Activated CD4-positive, alpha-beta T cell treated with anti-CD3 and anti-CD28 coated beads, Interleukin-10, Interleukin-2, amounts not matched to agents 100 ng/mL and 50 ng/mL, durations not matched to agents 16 hours and 8 hours (primary cell): Measurements from ENCODE around the gene CDKN2B-AS1.

Experiments used
- DNase-seq: peaks from one replicate; pipeline ENCODE4 v3.0.0-alpha.2; 2020

CDKN2B-AS1 gene

GRCh38 chr9:22008384-22008716 is 13.8 kb downstream of the CDKN2B-AS1 start:
- DNase-seq = no peak

GRCh38 chr9:22008717-22009505 is 14.3 kb downstream of the CDKN2B-AS1 start, which contains the start of gene CDKN2B:
Gene CDKN2B, minus strand, starts transcription at chr9:22009305. Its CDS starts 352 bp downstream, at chr9:22008953.
- DNase-seq = peak; percentile 87

DNA sequence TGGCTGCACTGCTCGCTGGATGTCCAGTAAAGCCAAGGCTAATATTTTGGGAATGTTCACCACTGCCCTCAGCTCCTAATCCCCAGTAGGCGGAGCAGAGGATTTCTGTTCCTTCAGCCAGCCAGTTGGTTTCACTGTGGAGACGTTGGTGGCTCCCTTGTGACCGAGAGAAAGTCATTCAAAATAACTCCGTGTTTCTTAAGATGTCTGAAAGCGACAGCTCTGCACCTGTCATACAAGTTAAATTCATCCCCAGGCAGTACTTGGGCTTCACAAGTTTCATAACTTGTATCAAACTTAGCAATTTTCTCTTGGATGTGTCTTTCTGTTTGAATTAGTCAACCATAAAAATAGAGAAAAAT is 14.9 kb downstream of the CDKN2B-AS1 start:
- no peak for DNase-seq

- no peak for DNase-seq
These were observed 16.5 kb downstream of the CDKN2B-AS1 start for GRCh38 chr9:22010866-22011625.

DNA sequence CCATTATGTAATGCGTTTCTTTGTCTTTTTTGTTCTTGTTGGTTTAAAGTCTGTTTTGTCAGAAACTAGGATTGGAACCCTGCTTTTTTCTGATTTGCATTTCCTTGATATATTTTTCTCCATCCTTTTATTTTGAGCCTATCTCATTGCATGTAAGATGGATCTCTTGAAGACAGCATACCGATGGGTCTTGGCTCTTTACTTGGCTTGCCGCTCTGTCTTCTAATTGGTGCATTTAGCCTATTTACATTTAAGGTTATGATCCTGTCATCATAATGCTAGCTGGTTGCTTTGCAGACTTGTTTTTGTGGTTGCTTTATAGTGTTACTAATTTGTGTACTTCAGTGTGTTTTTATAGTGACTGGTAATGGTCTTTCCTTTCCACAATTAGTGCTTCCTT is 27.8 kb downstream of the CDKN2B-AS1 start:
- no peak for DNase-seq

- DNase-seq = no peak
These were observed 32.1 kb downstream of the CDKN2B-AS1 start for GRCh38 chr9:22026696-22027095.

GRCh38 chr9:22028394-22028793 is 33.8 kb downstream of the CDKN2B-AS1 start:
- DNase-seq = peak; percentile 26

DNA sequence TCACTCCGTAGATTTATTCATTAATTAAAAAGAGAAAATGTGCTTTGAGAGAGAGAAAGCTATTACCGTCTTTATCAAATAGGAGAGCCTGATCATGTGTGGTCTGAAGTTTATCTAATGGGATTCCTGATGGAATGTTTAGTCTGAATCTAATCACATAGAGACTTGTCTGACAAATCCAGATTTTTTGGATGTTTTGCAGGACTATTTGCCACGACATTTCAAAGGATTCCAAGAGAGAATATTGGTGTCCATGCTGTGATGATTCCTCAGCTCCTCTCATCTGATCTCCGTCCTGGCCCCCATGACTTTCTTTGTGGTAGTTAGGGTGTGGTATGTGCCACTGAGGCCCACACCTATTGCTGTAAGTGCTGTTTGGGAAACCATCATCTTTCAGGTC is 34.6 kb downstream of the CDKN2B-AS1 start:
- no peak for DNase-seq

DNA sequence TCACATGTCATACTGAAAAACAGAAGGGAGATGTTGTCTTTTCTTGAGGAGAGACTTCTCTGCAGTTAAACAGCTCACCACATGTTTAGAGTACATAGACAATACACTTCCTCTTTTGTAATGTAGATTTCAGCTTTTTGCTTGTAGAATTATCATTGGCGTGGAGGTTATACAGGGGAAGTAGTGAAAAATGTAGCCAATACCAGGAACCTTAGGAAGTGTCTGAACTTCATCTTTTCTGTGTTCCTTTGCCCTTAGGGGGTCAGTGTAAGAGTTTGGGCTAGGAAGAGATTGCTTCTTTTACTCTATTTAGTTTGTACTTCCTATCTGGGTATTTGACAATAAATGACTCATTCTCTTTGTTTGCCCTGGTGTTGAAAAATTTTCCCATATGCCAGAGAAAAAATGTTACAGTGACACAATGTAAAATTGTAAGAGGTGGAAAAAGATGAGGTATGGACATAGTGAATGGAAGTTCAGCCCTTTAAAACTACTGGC is 35.6 kb downstream of the CDKN2B-AS1 start:
- no peak for DNase-seq

DNA sequence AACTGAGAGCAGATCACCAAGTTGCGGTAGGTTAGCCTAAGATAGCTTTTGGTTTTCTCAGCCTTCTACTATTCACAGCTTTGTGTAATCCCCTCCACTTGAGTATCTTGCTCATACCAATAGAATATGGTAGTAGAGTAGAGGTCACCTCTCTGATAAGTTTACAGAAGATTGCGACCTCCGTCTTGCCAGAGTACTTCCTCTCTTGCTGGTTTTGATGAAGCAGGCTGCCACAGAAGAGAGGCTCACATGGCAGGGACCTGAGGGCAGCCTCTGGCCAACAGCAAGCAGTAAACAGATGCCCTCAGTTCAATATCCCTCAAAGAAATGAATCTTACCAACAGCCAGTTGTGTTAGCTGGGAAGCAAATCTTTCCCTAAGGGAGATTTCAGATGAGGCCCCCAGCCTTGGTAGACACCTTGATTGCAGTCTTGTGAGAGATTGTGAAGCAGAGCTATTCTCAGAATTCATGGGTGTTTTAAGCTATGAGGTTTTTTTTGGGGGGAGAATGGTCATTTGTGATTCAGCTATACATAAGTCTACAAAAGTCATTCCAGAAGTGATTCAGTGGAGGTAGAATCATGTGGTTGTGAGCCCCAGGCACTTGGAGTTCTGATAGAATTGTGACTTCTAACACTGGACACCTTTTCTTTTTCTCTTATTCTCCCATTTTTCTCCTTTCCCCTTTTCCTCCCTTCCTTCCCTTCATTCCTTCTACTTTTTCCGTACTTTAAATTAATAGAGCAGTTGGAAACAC is 37.2 kb downstream of the CDKN2B-AS1 start:
- DNase-seq = no peak

GRCh38 chr9:22033012-22033630 is 38.5 kb downstream of the CDKN2B-AS1 start:
- DNase-seq = no peak

- DNase-seq = peak; percentile 15
These were observed 41.0 kb downstream of the CDKN2B-AS1 start for GRCh38 chr9:22035591-22036011.

DNA sequence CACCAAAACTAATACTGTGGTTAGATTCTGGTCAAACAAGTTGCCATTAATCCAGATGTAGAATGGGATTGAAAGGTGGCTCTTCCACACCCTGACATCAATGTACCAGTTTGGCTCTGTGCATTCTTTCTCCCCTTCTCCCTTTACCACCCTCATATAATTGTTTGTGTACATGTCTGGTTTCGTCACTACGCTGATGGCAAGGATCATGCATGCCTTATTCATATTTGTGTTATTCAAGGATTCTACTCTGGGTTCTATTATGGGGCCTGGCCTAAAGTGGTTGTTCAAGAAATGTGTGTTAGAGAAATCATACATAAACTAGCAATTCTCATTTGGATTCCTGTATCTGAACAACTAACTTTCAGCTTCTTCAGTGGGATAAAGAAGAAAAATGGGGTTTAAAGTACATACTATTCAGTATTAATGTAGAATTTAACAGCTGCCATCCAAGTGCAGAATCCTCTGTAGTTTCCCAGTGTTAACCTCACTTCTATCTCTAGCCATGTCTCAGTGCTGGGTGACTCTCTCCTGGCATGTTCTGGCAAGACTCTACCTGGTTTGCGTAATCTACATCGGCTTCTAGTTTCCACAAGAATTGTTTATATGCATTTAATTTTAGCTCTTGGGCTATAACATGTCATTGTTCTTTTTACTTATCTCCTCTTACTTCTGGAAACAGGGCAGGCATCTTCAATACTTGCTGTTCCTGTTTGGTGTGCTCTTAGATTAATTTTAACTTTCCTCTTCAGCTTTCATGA is 42.5 kb downstream of the CDKN2B-AS1 start:
- no peak for DNase-seq

DNA sequence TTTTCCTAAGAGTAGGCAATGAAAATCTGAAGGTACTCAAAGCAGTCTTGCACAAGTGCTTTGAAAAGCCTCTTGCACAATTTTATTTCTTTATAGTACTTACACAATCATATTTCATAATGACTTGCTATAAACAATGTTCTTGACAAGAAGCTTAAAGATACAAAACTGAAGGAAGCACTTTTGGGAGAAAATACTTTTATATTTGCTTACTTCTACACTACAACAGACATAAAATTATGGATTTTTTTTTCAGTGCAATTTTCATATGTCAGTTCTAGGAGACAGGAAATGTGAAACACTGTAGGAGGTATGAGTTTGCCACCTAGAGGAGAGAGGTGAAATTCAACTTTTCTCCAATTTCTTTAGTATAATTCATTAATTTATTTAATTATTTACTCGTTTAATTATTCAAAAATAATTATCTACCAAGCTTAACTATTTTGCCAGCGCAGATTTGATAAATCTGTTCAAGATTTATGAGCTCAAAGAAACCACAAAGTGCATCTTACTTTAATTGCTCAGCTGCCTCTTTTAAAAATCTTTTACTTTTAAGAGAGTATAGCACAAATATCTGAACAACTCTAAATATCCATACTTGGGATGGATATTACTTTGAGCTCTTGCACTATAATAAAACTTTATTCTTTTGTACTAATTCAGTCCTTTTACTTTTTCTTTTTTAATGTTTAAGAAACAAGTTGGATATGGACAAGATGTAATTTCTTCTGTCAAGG is 43.5 kb downstream of the CDKN2B-AS1 start:
- DNase-seq = peak; percentile 16

GRCh38 chr9:22039258-22039657 is 44.7 kb downstream of the CDKN2B-AS1 start:
- DNase-seq = no peak

GRCh38 chr9:22040760-22041159 is 46.2 kb downstream of the CDKN2B-AS1 start:
- no peak for DNase-seq

- DNase-seq = no peak
These were observed 46.8 kb downstream of the CDKN2B-AS1 start for GRCh38 chr9:22041344-22041743.

DNA sequence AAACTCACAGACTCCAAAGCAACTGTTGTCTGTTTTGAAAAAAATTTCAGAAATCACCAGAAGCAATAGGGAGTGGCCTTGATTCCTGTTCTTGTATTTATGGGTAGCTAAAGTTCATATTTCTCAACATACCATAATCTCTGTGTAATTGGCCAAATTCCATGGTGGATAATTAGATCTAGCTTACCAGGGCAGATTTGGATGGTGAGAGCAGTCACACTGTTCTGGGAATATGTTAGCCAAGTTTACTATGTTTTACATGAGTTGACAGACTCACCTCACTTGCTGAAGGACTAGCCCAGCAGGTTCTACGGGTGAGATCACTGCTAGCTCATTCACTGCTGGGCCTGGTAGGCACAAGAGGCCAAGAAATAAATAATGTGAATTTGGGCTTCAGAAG is 47.2 kb downstream of the CDKN2B-AS1 start:
- DNase-seq = no peak

DNA sequence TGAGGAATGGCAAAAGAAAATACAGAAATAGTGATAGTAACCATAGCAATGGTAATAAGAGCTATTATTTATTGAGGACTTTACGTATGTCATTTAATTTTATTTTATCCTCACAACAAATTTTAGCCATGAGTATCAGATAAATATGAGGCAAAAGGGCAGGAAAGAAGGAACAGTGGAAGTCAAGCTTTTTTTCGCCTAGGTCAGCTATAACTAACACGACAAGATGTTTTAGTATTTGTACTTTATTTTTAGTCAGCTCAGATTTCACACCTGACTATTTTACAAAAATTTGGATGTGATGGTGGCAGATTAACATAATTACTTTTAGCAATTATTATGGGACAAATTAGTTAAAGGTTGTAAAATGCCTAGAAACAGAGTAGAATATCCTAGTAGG is 49.3 kb downstream of the CDKN2B-AS1 start:
- no peak for DNase-seq

DNA sequence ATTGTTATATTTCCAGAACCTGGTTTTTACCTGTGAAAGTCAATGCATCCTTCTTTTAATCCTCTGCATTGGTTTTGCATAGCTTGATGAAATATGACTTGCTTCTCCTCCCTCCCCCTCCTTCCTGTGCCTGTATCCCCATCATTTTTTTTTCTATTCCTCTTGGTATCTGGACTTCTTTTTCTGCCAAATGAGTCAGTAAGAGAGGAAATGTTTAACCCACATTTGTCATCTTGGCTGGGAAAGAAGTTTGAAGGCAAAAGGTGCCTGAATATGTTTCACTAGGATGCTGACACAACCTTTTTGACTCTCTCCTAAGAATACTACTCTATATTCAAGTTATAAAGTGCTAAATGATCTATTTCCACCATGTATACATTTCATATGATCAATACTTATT is 50.0 kb downstream of the CDKN2B-AS1 start:
- no peak for DNase-seq

DNA sequence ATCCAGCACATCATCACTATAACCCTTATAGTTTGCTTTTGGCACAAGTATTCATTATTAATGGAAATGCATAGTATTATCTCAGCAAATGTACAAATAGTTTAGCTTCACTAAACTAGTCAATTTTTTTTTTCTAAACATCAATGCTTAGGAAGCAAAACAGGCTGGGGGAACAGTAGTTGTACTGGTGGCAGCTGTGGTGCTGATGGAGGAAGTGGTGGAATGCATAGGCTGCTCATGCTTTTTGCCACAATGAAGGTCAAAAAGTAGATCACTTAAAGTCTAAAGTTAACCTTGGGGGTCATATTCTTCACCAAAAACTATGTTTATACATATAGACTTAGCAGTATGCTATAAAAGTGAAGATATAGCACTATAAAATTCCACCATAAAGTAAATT is 50.8 kb downstream of the CDKN2B-AS1 start:
- no peak for DNase-seq
